ENCODE data around the gene PSME2. TPM values are rescaled to one million over a fixed set of nuclear protein-coding genes. Genes with fewer than 3 reads are reported as not detected.

Gene PSME2
- total and polyA plus RNA-seq, 2 of the 13 experiments (the other 11 are each of a cell fraction or from before 2014, with no cell fraction given), result 332 to 716 TPM

GRCh38 chr14:24138396-24139271 is 7.8 kb downstream of the PSME2 start (continued):
- TF ChIP-seq RCOR2 (CRISPR knock-in tag; IDR thresholded peaks at IDR 0.05) (no peak), THAP11 (CRISPR knock-in tag; IDR thresholded peaks at IDR 0.05) (no peak), TBX2 (CRISPR knock-in tag; IDR thresholded peaks at IDR 0.05; ENCODE audit: borderline replicate concordance) (0 out of 2 replicates have a peak, but pooled peaks have one; percentile 17), ZNF18 (CRISPR knock-in tag; IDR thresholded peaks at IDR 0.05; ENCODE audit: insufficient replicate concordance) (no peak), ZNF333 (CRISPR knock-in tag; IDR thresholded peaks at IDR 0.05; ENCODE audit: borderline replicate concordance) (0 out of 2 replicates have a peak, but pooled peaks have one; percentile 53), ZNF292 (CRISPR knock-in tag; IDR thresholded peaks at IDR 0.05; ENCODE audit: borderline replicate concordance, low read depth) (no peak), ZNF280B (CRISPR knock-in tag; IDR thresholded peaks at IDR 0.05; ENCODE audit: borderline replicate concordance) (no peak), BRD4 (CRISPR knock-in tag; IDR thresholded peaks at IDR 0.05) (no peak), ZBTB43 (CRISPR knock-in tag; conservative IDR thresholded peaks at IDR 0.05) (no peak), ARID4A (CRISPR knock-in tag; IDR thresholded peaks at IDR 0.05; ENCODE audit: borderline replicate concordance) (no peak)
- TF ChIP-seq, protein P1, sequence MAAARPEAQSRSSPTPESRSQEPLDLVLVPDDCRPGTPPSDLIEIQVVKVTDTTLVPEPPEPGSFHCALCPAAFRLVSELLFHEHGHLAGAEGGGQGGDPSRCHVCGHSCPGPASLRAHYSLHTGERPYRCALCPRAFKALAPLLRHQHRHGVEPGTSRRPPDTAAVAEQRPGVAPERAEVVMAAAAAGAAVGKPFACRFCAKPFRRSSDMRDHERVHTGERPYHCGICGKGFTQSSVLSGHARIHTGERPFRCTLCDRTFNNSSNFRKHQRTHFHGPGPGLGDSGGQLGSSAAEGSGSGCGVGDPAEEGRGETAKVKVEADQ (CRISPR knock-in tag; IDR thresholded peaks at IDR 0.05; ENCODE audit: borderline replicate concordance), result 0 out of 2 replicates have a peak, but pooled peaks have one; percentile 8
- TF ChIP-seq, protein P2, sequence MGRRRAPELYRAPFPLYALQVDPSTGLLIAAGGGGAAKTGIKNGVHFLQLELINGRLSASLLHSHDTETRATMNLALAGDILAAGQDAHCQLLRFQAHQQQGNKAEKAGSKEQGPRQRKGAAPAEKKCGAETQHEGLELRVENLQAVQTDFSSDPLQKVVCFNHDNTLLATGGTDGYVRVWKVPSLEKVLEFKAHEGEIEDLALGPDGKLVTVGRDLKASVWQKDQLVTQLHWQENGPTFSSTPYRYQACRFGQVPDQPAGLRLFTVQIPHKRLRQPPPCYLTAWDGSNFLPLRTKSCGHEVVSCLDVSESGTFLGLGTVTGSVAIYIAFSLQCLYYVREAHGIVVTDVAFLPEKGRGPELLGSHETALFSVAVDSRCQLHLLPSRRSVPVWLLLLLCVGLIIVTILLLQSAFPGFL (CRISPR knock-in tag; IDR thresholded peaks at IDR 0.05), result no peak
- TF ChIP-seq, protein P3, sequence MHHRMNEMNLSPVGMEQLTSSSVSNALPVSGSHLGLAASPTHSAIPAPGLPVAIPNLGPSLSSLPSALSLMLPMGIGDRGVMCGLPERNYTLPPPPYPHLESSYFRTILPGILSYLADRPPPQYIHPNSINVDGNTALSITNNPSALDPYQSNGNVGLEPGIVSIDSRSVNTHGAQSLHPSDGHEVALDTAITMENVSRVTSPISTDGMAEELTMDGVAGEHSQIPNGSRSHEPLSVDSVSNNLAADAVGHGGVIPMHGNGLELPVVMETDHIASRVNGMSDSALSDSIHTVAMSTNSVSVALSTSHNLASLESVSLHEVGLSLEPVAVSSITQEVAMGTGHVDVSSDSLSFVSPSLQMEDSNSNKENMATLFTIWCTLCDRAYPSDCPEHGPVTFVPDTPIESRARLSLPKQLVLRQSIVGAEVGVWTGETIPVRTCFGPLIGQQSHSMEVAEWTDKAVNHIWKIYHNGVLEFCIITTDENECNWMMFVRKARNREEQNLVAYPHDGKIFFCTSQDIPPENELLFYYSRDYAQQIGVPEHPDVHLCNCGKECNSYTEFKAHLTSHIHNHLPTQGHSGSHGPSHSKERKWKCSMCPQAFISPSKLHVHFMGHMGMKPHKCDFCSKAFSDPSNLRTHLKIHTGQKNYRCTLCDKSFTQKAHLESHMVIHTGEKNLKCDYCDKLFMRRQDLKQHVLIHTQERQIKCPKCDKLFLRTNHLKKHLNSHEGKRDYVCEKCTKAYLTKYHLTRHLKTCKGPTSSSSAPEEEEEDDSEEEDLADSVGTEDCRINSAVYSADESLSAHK (CRISPR knock-in tag; IDR thresholded peaks at IDR 0.05; ENCODE audit: borderline replicate concordance), result no peak
